H1 (cell line): ENCODE results near the gene ZC3H12C. TPM values are rescaled to one million over a fixed set of nuclear protein-coding genes. Genes with fewer than 3 reads are reported as not detected.

ENCODE experiments used
- CTCF ChIA-PET: fragments of 300-600 bp; sonication (Branson Sonifier 250); formaldehyde crosslinking; loops from one replicate; lab custom pipeline; 2021; ENCODE audit not compliant: partially characterized antibody; lab: Charles Lee
- POLR2A ChIA-PET: fragments of 300-600 bp; sonication (Branson Sonifier 250); formaldehyde crosslinking; loops from one replicate; lab custom pipeline; 2021; ENCODE audit warnings: inconsistent platforms; ENCODE audit not compliant: partially characterized antibody; lab: Charles Lee
- DNase-seq, 2 experiments: peaks; one replicate each; pipeline versions ENCODE4 v3.0.0 to v3.0.0-alpha.2; 2010 to 2022; ENCODE audit warnings: low spot score in 2 of 2, low read depth in 1 of 2, mixed read lengths in 1 of 2
- FAIRE-seq: peaks from 2 replicates; lab custom pipeline; 2011; peaks lifted over from hg19 to GRCh38; lab: Jason Lieb, UNC
- H2AFZ ChIP-seq: 2 replicates; pipeline ENCODE4 v1.8.1; 2012; ENCODE audit warnings: low read length, inconsistent platforms
- H2AK5ac ChIP-seq: 2 replicates; pipeline ENCODE4 v1.6.1; 2013; ENCODE audit warnings: low read depth, low read length
- H2BK120ac ChIP-seq: replicated peaks from 2 replicates; pipeline ENCODE3; 2013; ENCODE audit warnings: low read depth, low read length, inconsistent platforms
- H2BK12ac ChIP-seq: 2 replicates; pipeline ENCODE4 v1.6.1; 2013; ENCODE audit warnings: low read depth, low read length
- H2BK15ac ChIP-seq: 2 replicates; pipeline ENCODE4 v1.6.1; 2013; ENCODE audit warnings: low read length
- H2BK20ac ChIP-seq: 2 replicates; pipeline ENCODE4 v1.6.1; 2013; ENCODE audit warnings: low read length
- H2BK5ac ChIP-seq: 2 replicates; pipeline ENCODE4 v1.6.1; 2013; ENCODE audit warnings: low read depth, low read length
- H3K14ac ChIP-seq: 2 replicates; pipeline ENCODE4 v1.6.1; 2013; ENCODE audit warnings: inconsistent platforms; ENCODE audit not compliant: insufficient read length
- H3K18ac ChIP-seq: 2 replicates; pipeline ENCODE4 v1.6.1; 2013; ENCODE audit warnings: low read length; ENCODE audit errors: extremely low read depth
- H3K23ac ChIP-seq: 2 replicates; pipeline ENCODE4 v1.6.1; 2013; ENCODE audit warnings: inconsistent platforms; ENCODE audit not compliant: insufficient read length
- H3K23me2 ChIP-seq: 2 replicates; pipeline ENCODE4 v1.6.1; 2013; ENCODE audit warnings: low read depth, low read length
- H3K27ac ChIP-seq: 2 replicates; pipeline ENCODE4 v1.6.1; 2011; ENCODE audit warnings: low read depth, low read length, inconsistent platforms
- H3K27me3 ChIP-seq, 4 experiments: replicated peaks in 1 of 4; 1 replicate in 1 of 4; 2 replicates in 3 of 4; pipeline versions ENCODE4 v1.6.1 to v1.8.1; 2011 to 2013; ENCODE audit warnings: low read length in 3 of 4, mild to moderate bottlenecking in 3 of 4, inconsistent platforms in 2 of 4, mixed read lengths in 2 of 4, moderate library complexity in 1 of 4; ENCODE audit not compliant: control insufficient read depth in 3 of 4, insufficient read depth in 3 of 4; ENCODE audit errors: extremely low read depth in 1 of 4
- H3K36me3 ChIP-seq, 4 experiments: 2 replicates each; pipeline versions ENCODE4 v1.6.1 to v1.8.1; 2011 to 2013; ENCODE audit warnings: mild to moderate bottlenecking in 4 of 4, low read length in 3 of 4, moderate library complexity in 2 of 4, control low read depth in 1 of 4, inconsistent platforms in 1 of 4; ENCODE audit not compliant: insufficient read depth in 4 of 4, control insufficient read depth in 2 of 4
- H3K4ac ChIP-seq: replicated peaks from 2 replicates; pipeline ENCODE3; 2013; ENCODE audit warnings: low read length, low read depth, mixed read lengths, inconsistent platforms; ENCODE audit not compliant: insufficient read length
- H3K4me1 ChIP-seq, 4 experiments: replicated peaks in 1 of 4; 1 replicate in 1 of 4; 2 replicates in 3 of 4; pipeline versions ENCODE4 v1.6.1 to v1.8.1; 2011 to 2013; ENCODE audit warnings: low read length in 3 of 4, inconsistent platforms in 2 of 4, mixed read lengths in 1 of 4; ENCODE audit not compliant: insufficient read depth in 4 of 4, control insufficient read depth in 3 of 4
- H3K4me2 ChIP-seq, 2 experiments: 2 replicates each; pipeline versions ENCODE4 v1.6.1 to v1.8.1; 2011 to 2013; ENCODE audit warnings: low read depth in 2 of 2, low read length in 2 of 2, control low read depth in 1 of 2, inconsistent platforms in 1 of 2, mild to moderate bottlenecking in 1 of 2; ENCODE audit not compliant: insufficient read depth in 1 of 2
- H3K4me3 ChIP-seq, 4 experiments: fragments of 200-600, 300-600 bp in 1 of 4; sonication (generic), shearing (Covaris generic), sonication (Bioruptor Twin) in 1 of 4; 2 replicates each; pipeline versions ENCODE4 v1.5.1 to v1.8.1; 2011 to 2016; ENCODE audit warnings: low read length in 4 of 4, low read depth in 3 of 4, control low read depth in 2 of 4, inconsistent platforms in 2 of 4, mild to moderate bottlenecking in 2 of 4, mixed read lengths in 1 of 4, moderate library complexity in 1 of 4; ENCODE audit not compliant: insufficient read depth in 2 of 4; ENCODE audit errors: extremely low read depth in 1 of 4
- H3K56ac ChIP-seq: replicated peaks from 2 replicates; pipeline ENCODE3; 2013; ENCODE audit warnings: low read depth, mild to moderate bottlenecking, mixed read lengths, low read length, inconsistent platforms; ENCODE audit not compliant: insufficient read length
- H3K79me1 ChIP-seq: 2 replicates; pipeline ENCODE4 v1.6.1; 2013; ENCODE audit warnings: low read depth, low read length, control low read depth
- H3K79me2 ChIP-seq, 2 experiments: 2 replicates each; pipeline versions ENCODE4 v1.6.1 to v1.8.1; 2012 to 2013; ENCODE audit warnings: low read length in 2 of 2, mild to moderate bottlenecking in 2 of 2, inconsistent platforms in 1 of 2; ENCODE audit not compliant: insufficient read depth in 2 of 2, control insufficient read depth in 1 of 2
- H3K9ac ChIP-seq, 4 experiments: replicated peaks in 1 of 4; 1 replicate in 1 of 4; 2 replicates in 3 of 4; pipeline versions ENCODE4 v1.6.1 to v1.8.1; 2011 to 2013; ENCODE audit warnings: low read depth in 3 of 4, low read length in 3 of 4, control low read depth in 2 of 4, mild to moderate bottlenecking in 2 of 4, moderate library complexity in 2 of 4, inconsistent platforms in 1 of 4; ENCODE audit errors: extremely low read depth in 1 of 4
- H3K9me3 ChIP-seq, 2 experiments: 2 replicates each; pipeline versions ENCODE4 v1.6.1 to v1.8.1; 2012 to 2013; ENCODE audit warnings: mild to moderate bottlenecking in 2 of 2, moderate library complexity in 2 of 2, control low read depth in 1 of 2, inconsistent platforms in 1 of 2, low read depth in 1 of 2, low read length in 1 of 2, mixed read lengths in 1 of 2; ENCODE audit not compliant: insufficient read depth in 2 of 2
- H4K20me1 ChIP-seq, 2 experiments: replicated peaks in 1 of 2; 2 replicates each; pipeline versions ENCODE3 to v1.8.1; 2011 to 2013; ENCODE audit warnings: inconsistent platforms in 2 of 2, low read length in 2 of 2, mild to moderate bottlenecking in 1 of 2; ENCODE audit not compliant: insufficient read depth in 2 of 2, control insufficient read depth in 1 of 2
- H4K5ac ChIP-seq: 2 replicates; pipeline ENCODE4 v1.6.1; 2013; ENCODE audit warnings: low read length, low read depth, mixed read lengths, inconsistent platforms; ENCODE audit not compliant: insufficient read length
- H4K8ac ChIP-seq: 2 replicates; pipeline ENCODE4 v1.8.0; 2013; ENCODE audit warnings: mild to moderate bottlenecking, moderate library complexity, low read length, inconsistent platforms; ENCODE audit not compliant: insufficient read depth; ENCODE audit errors: extremely low read depth
- H4K91ac ChIP-seq: replicated peaks from 2 replicates; pipeline ENCODE3; 2013; ENCODE audit warnings: low read length, mixed read lengths, inconsistent platforms; ENCODE audit not compliant: insufficient read length
- FOSL1 ChIP-seq: IDR thresholded peaks from 2 replicates; pipeline ENCODE4 v1.6.1; 2011; ENCODE audit warnings: mild to moderate bottlenecking, low read depth, low read length, moderate library complexity; ENCODE audit not compliant: insufficient read depth
- PHF8 ChIP-seq: fragments of 200-600 bp; sonication (generic); conservative IDR thresholded peaks from 2 replicates; pipeline ENCODE4 v1.7.1; 2012; ENCODE audit warnings: low read depth, mild to moderate bottlenecking, inconsistent platforms, low read length, moderate library complexity
- WGBS, 2 experiments: shearing (Covaris generic) in 1 of 2; methylation state at CpG; one replicate each; pipeline versions ENCODE4 v1.1.6 to v1.1.7; 2013 to 2015; ENCODE audit warnings: low lambda C conversion rate in 2 of 2, mixed read lengths in 2 of 2, inconsistent platforms in 1 of 2, low coverage in 1 of 2, missing lambda C conversion rate in 1 of 2; ENCODE audit not compliant: insufficient replicate concordance in 2 of 2, insufficient coverage in 1 of 2, insufficient read length in 1 of 2; ENCODE audit errors: extremely low coverage in 1 of 2, missing lambda C conversion rate in 1 of 2; 5-methylcytosine and 5-hydroxymethylcytosine counted together
- polyA plus RNA-seq, 7 experiments: library from polyadenylated mRNA; depleted of rRNA in 3 of 7; stranded (reverse) in 5 of 7; unstranded in 2 of 7; fragments of >200 nt in 5 of 7; fragments of 200-250 nt in 2 of 7; gene quantifications; 1 replicate in 5 of 7; 2 replicates in 1 of 7; 4 replicates in 1 of 7; pipeline versions ENCODE4 v1.2.1 to v1.2.3, GENCODE V29; 2011 to 2013; ENCODE audit warnings: missing spikeins in 2 of 7, mixed read lengths in 2 of 7
- total RNA-seq: library from RNA; stranded (reverse); fragmentation: NEBNext Ultra II Directional; extraction: Animal tissue kit (Norgen Biotek cat#: 25700); gene quantifications from 2 replicates; pipeline ENCODE4 v1.2.1, GENCODE V29; 2021

ZC3H12C gene
- total and polyA plus RNA-seq, 2 of the 8 experiments (the other 6 are each of a cell fraction or from before 2014, with no cell fraction given) = 2.0 to 2.7 TPM

DNA sequence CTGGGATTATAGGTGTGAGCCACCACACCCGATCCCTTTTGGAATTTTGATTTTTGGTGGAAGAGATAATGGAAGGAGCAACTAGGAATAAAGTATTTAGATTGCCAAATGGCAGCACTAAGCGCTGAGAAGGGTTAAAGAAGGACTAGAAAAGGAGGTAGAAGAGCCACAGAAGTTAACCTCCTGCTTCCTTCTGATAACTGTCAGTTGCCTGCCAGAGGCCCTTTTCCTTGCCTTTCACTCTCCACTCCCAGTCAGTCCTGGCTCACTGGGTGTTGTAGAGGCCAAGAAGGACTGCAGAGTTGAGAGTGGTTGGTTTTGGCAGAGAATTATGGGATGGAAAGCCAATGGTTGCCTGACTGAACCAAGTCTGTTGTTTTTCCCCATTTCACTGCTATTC lies 19.3 kb downstream of the ZC3H12C start:
- Histone ChIP-seq H3K4me2 (no peak overlapping the region), H2BK120ac (no peak overlapping the region), H3K18ac (no peak overlapping the region), H4K5ac (no peak overlapping the region), H3K27ac (no peak overlapping the region), H2BK5ac (no peak overlapping the region), H3K4ac (no peak overlapping the region), H3K4me1 (no peaks in the 10 kb centered on the region; a peak in 1 of 7 replicates), H2BK15ac (no peak overlapping the region), H3K9me3 (no peaks in the 10 kb centered on the region), H4K20me1 (peaks cover 0 to 4% of the 10 kb centered on the region in 2 experiments), H3K23me2 (no peaks in the 10 kb centered on the region), H4K8ac (no peak overlapping the region), H3K79me1 (peaks cover 4% of the 10 kb centered on the region; the same call in 1 of the 2 replicates), H2AFZ (no peak overlapping the region), H2BK20ac (no peak overlapping the region), H3K14ac (no peak overlapping the region), H3K79me2 (peaks cover 0 to 18% of the 10 kb centered on the region in 2 experiments; a peak in 2 of 4 replicates), H3K9ac (no peak overlapping the region), H4K91ac (no peak overlapping the region), H3K23ac (no peak overlapping the region), H3K4me3 (no peak overlapping the region), H3K36me3 (no peaks in the 10 kb centered on the region), H2AK5ac (no peak overlapping the region), H3K56ac (no peak overlapping the region), H3K27me3 (no peaks in the 10 kb centered on the region), H2BK12ac (no peak overlapping the region)
- ChIA-PET POLR2A (no interaction called here), CTCF (interaction anchor here (1.0 kb wide), 1 partner anchor 14 kb away, joined by 3 read pairs; no protein-coding TSS in a partner anchor)
- FAIRE-seq = no peak
- no peak for DNase-seq
- TF ChIP-seq FOSL1 (no peak), PHF8 (no peak)
- WGBS, 2 experiments = 89% methylated on average over 2 of the region's 2 CpGs; no CpG with 5 or more reads in 1 of the 2 experiments
